ENCODE data around the gene BCHE.
"Not testable (repeated sequence)": the region's sequence is repeated elsewhere in the genome, so short reads cannot be mapped to it uniquely, and the experiment has no call there.

BCHE gene

GRCh38 chr3:165817160-165817709 is 20.0 kb downstream of the BCHE start:
- DNase-seq (ENCODE audit: low read depth in 2 of 2), result no peak

DNA sequence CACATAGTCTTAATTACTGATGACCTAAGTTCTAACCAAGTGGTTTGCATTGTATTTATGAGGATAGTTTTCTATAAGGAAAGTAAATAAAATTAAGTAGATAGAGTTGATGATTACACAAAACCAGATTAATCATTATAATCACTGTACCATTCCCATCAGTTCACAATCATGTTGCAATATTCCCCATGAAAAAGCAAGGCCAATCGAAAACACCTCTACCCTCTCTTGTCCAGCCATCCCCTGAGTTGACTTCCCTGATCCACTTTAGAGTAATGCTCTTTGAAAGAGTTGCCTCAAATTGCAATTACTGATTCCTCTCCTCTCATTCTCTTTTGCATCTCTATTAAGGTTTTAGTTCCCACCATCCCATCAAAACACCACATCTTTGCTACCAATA is 21.0 kb downstream of the BCHE start:
- no peak for DNase-seq (ENCODE audit: low read depth in 2 of 2)

GRCh38 chr3:165815682-165816081 is 21.5 kb downstream of the BCHE start:
- no peak for DNase-seq (ENCODE audit: low read depth in 2 of 2)

GRCh38 chr3:165814380-165814779 is 22.8 kb downstream of the BCHE start:
- DNase-seq (ENCODE audit: low read depth in 2 of 2), result no peak

GRCh38 chr3:165807937-165808336 is 29.3 kb downstream of the BCHE start:
- DNase-seq (ENCODE audit: low read depth in 2 of 2), result not testable (repeated sequence)

DNA sequence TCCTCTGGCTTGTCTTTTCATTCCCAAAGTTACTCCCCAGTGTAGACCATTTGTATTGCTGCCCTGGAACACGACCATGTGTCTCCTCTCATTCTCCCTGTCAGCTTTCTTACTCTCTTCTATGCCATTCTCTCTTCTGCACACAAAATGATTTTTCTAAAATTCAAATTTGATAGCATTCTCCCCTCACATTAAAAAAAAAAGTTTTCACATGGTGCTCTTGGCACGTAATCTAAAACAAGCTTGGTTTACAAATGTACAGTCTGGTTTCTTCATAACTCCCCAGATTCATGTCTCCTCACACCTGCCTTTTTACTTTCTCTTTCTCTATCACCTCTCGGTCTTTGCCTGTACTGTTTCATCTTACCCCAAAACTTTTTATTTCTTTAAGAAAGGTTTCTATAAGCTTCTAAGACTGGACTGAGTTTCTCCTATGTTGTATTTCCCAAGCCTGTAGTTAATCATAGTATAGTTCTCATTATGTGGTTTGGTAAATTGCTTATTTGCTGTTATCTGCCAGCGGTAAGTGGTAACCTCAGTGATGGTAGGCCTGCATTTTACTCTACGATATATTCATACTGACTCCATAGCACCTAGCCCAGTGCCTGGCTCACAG is 31.2 kb downstream of the BCHE start:
- no peak for DNase-seq (ENCODE audit: low read depth in 2 of 2)

GRCh38 chr3:165803471-165803870 is 33.8 kb downstream of the BCHE start:
- DNase-seq (ENCODE audit: low read depth in 2 of 2), result no peak

DNA sequence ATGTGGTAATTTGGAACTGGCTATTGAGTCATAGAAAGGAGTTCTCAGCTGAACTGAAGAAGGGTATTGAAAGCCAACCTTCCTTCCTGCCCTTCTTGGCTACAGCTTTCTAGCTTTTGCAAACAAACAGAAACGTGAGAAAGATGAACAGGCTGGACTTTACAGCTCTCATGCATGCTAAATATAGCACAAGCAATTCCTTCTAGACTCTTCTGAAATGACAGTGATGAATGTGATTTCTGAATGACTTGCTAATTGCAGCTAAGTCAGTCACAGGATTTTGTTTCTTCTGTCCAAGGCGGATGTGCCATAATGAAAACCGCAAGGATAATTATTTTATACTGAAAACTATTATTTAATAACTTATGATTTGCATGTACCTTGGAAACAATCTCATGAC is 36.3 kb downstream of the BCHE start:
- no peak for DNase-seq (ENCODE audit: low read depth in 2 of 2)

DNA sequence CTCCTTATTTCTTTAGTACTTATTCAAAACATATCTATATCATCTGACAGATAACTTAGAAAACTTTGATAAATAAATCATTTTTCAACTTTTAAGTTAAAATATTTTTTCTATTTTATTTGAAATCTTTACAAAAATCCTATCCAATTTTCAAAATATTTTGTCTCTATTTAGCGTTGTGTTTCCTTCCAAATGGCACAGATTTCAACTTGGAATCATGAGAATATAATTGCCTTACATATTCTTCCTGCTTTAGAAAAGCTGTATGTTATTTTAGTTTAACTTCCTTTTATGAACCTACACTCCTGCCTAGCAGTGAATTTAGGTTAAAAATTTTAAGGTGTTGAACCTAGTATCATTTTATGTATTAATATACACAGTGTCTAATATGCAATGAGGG is 38.2 kb downstream of the BCHE start:
- DNase-seq (ENCODE audit: low read depth in 2 of 2), result no peak

GRCh38 chr3:165797551-165797950 is 39.7 kb downstream of the BCHE start:
- peak in 1 of 2 experiments; percentile 2 for DNase-seq (ENCODE audit: low read depth in 2 of 2)

GRCh38 chr3:165796701-165797100 is 40.5 kb downstream of the BCHE start:
- no peak for DNase-seq (ENCODE audit: low read depth in 2 of 2)

DNA sequence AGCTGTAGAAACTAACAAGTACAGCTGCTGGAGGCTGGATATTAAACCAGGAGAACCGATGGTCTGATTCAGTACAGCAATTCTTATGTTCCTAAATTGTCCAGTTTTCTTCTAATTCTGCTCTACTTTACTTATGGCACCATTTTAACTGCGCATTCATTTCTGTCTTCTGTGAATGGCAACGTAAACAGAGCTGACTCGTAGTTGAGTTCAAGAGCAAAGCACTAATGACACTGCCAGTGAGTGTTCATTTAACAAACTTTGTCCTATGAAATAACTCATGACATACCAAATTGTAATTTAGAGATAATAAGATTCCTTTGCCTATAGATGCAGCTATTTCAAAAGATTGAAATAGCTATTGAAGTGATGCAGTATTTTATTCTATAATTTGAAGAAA is 48.7 kb downstream of the BCHE start:
- DNase-seq (ENCODE audit: low read depth in 2 of 2), result no peak

GRCh38 chr3:165786013-165786412 is 51.2 kb downstream of the BCHE start:
- DNase-seq (ENCODE audit: low read depth in 2 of 2), result no peak

- DNase-seq (ENCODE audit: low read depth in 2 of 2), result no peak
Measured at GRCh38 chr3:165784337-165784736, 52.9 kb downstream of the BCHE start.

DNA sequence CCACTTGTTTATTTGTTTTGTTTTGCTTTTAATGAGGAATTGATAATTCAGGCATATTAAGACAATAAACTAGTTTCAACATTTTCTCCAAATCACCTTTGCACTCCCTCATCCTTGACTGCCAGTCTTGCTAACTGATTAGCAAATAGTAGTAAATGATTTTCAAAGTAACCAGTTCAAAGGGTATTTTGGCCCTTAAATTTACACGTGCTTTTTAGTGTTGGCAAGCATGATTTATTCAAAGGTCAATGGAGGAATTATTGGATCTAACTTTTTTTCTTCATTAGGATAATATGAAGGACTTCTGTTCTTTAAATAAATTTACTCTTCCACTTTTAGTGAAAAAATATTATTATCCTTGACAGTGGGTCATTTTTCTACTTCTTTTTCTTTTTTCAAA is 53.8 kb downstream of the BCHE start:
- DNase-seq (ENCODE audit: low read depth in 2 of 2), result no peak

DNA sequence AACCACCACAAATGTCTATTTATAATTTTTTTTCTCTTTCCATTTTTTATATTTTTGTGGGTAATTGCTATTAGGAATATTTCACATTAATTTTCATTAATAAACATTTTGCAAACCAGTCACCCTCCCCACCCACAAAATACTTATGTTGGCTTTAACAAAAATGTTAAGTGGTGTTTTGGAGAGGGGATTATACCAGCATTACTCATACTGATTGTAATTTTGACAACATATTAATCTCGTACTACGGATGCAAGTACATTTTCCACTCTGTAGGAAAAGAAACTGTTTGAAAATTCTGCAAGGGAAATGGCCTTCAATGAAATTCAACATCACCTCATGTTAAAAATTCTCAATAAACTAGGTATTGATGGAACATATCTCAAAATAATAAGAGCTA is 58.3 kb downstream of the BCHE start:
- no peak for DNase-seq (ENCODE audit: low read depth in 2 of 2)

GRCh38 chr3:165778456-165778855 is 58.8 kb downstream of the BCHE start:
- DNase-seq (ENCODE audit: low read depth in 2 of 2), result no peak

- DNase-seq (ENCODE audit: low read depth in 2 of 2), result no peak
Measured at GRCh38 chr3:165775824-165776223, 61.4 kb downstream of the BCHE start.

- no peak for DNase-seq (ENCODE audit: low read depth in 2 of 2)
Measured at GRCh38 chr3:165770781-165771180, 66.4 kb downstream of the BCHE start.

GRCh38 chr3:165768680-165769079 is 68.5 kb downstream of the BCHE start:
- DNase-seq (ENCODE audit: low read depth in 2 of 2), result no peak

DNA sequence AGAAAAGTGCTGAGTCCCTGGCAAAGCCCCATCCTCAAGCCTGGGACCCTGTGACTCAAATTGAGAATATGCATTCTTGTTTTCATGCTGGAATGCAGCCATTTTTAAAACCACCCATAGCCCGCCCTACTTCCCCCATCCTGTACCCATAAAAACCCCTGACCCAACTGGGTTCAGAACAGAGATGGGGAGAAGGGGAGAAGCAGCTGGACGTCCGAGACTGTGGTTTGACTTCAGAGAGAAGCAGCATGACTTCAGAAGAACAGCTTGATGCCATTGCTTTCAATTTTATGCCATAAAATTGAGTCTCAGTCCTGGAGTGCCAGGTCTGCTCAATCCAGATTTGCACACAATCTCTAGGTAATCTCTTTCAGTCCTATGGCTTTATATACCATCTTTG is 78.2 kb downstream of the BCHE start:
- no peak for DNase-seq (ENCODE audit: low read depth in 2 of 2)

- DNase-seq (ENCODE audit: low read depth in 2 of 2), result no peak
Measured at GRCh38 chr3:165755571-165755970, 81.7 kb downstream of the BCHE start.

DNA sequence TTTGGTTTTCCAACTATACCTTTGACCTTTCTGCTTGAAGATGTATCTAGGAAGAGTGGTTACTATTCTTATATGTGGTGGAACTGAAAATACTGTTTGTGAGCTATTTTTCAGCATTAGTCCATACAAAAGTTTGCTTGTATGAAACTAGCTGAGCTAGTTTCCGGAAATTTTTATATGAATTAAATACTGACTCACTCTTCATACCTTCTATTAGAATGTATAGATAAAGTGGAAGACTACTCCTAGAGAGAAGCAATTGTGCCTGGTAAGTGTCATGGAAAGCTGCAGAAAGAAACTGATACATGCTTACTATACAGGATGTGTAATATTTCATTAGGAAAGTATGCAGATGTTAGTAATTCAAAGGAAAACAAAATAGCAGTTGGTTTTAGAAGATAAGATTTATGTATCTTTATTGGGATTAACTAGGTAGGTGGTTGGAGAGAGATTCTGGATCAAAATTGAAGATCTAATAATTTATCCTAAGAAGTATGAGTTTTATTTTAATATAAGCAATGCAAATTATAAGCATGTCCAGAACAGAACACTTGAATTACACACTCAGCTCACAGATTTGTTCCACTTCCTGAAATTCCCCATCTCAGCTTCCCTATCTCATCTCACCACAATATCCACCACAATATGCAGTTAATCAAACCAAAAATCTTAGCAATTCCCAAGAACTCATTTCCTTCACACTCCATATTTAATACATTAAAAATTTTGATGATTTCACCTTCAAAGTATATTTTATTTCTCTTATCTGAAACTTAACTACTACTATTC is 82.8 kb downstream of the BCHE start:
- peak in 1 of 2 experiments; percentile 18 for DNase-seq (ENCODE audit: low read depth in 2 of 2)

Measured in fibroblast of skin of left quadriceps (primary cell).